Esophagus (tissue), 2 donors: ENCODE results near the gene PCED1B. TPM values are rescaled to one million over a fixed set of nuclear protein-coding genes. Genes with fewer than 3 reads are reported as not detected.

ENCODE experiments used
- H3K27ac ChIP-seq, 2 donors: one replicate each; pipeline ENCODE4 v1.5.1; 2013; ENCODE audit warnings: low read depth in 2 of 2, mild to moderate bottlenecking in 2 of 2, inconsistent platforms in 1 of 2, low read length in 1 of 2, moderate library complexity in 1 of 2
- H3K27me3 ChIP-seq, 2 donors: one replicate each; pipeline ENCODE4 v1.6.1; 2013; ENCODE audit warnings: low read length in 2 of 2, control low read depth in 1 of 2, mild to moderate bottlenecking in 1 of 2; ENCODE audit not compliant: insufficient read depth in 2 of 2, control insufficient read depth in 1 of 2
- H3K36me3 ChIP-seq, 2 donors: one replicate each; pipeline ENCODE4 v1.6.1; 2013; ENCODE audit warnings: low read length in 1 of 2; ENCODE audit not compliant: control insufficient read depth in 2 of 2, insufficient read depth in 2 of 2
- H3K4me1 ChIP-seq, 2 donors: one replicate each; pipeline ENCODE4 v1.6.1; 2013; ENCODE audit warnings: low read length in 1 of 2; ENCODE audit not compliant: control insufficient read depth in 2 of 2, insufficient read depth in 2 of 2
- H3K4me3 ChIP-seq, 2 donors: one replicate each; pipeline ENCODE4 v1.5.1; 2013; ENCODE audit warnings: low read length in 2 of 2, mild to moderate bottlenecking in 2 of 2, low read depth in 1 of 2, moderate library complexity in 1 of 2
- H3K9me3 ChIP-seq, 2 donors: one replicate each; pipeline ENCODE4 v1.6.1; 2013; ENCODE audit warnings: mild to moderate bottlenecking in 2 of 2, low read depth in 1 of 2, low read length in 1 of 2, moderate library complexity in 1 of 2; ENCODE audit not compliant: control insufficient read depth in 2 of 2, insufficient read depth in 1 of 2
- WGBS, 2 donors: extraction: QIAGEN DNeasy Blood & Tissue Kit; methylation state at CpG; one replicate each; pipeline ENCODE4 v1.1.7; 2013; 5-methylcytosine and 5-hydroxymethylcytosine counted together
- polyA plus RNA-seq, 2 donors: library from polyadenylated mRNA; stranded (reverse); fragments of 200-250 nt; gene quantifications; one replicate each; pipeline ENCODE4 v1.2.3, GENCODE V29; 2013
- donor health status: healthy with polysubstance abuse.
- donor health status: Bipolar disorder and iron deficiency.

Gene PCED1B
- polyA plus RNA-seq, 2 donors = 1.2 to 1.6 TPM

GRCh38 chr12:47126246-47126645 is 46.8 kb downstream of the PCED1B start:
- H3K27ac ChIP-seq = no peak overlapping the region
- H3K9me3 ChIP-seq = no peaks in the 10 kb centered on the region
- no peaks in the 10 kb centered on the region for H3K27me3 ChIP-seq
- H3K4me3 ChIP-seq = no peak overlapping the region
- WGBS, 2 donors = 95 to 98% methylated on average over 1 of the region's 1 CpG
- H3K4me1 ChIP-seq = no peaks in the 10 kb centered on the region
- H3K36me3 ChIP-seq = no peaks in the 10 kb centered on the region

- Histone ChIP-seq H3K27me3 (no peaks in the 10 kb centered on the region), H3K4me1 (no peaks in the 10 kb centered on the region), H3K27ac (no peak overlapping the region), H3K4me3 (no peak overlapping the region), H3K36me3 (no peaks in the 10 kb centered on the region), H3K9me3 (no peaks in the 10 kb centered on the region)
- 67 to 78% methylated on average over 5 of the region's 5 CpGs for WGBS, 2 donors
These were observed 51.6 kb downstream of the PCED1B start for GRCh38 chr12:47131011-47131410.

GRCh38 chr12:47134005-47134404 is 54.6 kb downstream of the PCED1B start:
- Histone ChIP-seq H3K36me3 (no peaks in the 10 kb centered on the region), H3K27me3 (no peaks in the 10 kb centered on the region), H3K9me3 (no peaks in the 10 kb centered on the region), H3K4me1 (no peaks in the 10 kb centered on the region), H3K27ac (no peak overlapping the region), H3K4me3 (no peak overlapping the region)
- WGBS, 2 donors = 82% methylated on average over 3 of the region's 3 CpGs

GRCh38 chr12:47135578-47135977 is 56.2 kb downstream of the PCED1B start:
- Histone ChIP-seq H3K9me3 (no peaks in the 10 kb centered on the region), H3K4me1 (no peaks in the 10 kb centered on the region), H3K36me3 (peaks cover 0 to 3% of the 10 kb centered on the region in 2 donors), H3K27ac (no peak overlapping the region), H3K27me3 (no peaks in the 10 kb centered on the region), H3K4me3 (no peak overlapping the region)
- 97 to 98% methylated on average over 7 of the region's 7 CpGs for WGBS, 2 donors

GRCh38 chr12:47139000-47139681 is 59.7 kb downstream of the PCED1B start:
- no peaks in the 10 kb centered on the region for H3K27me3 ChIP-seq
- no peaks in the 10 kb centered on the region for H3K4me1 ChIP-seq
- no peak overlapping the region for H3K4me3 ChIP-seq
- 85 to 87% methylated on average over 2 of the region's 2 CpGs for WGBS, 2 donors
- no peaks in the 10 kb centered on the region for H3K9me3 ChIP-seq
- H3K27ac ChIP-seq = no peak overlapping the region
- peaks cover 0 to 3% of the 10 kb centered on the region in 2 donors for H3K36me3 ChIP-seq

- Histone ChIP-seq H3K4me3 (no peak overlapping the region), H3K27ac (no peak overlapping the region), H3K4me1 (no peaks in the 10 kb centered on the region), H3K36me3 (peaks cover 0 to 3% of the 10 kb centered on the region in 2 donors), H3K9me3 (no peaks in the 10 kb centered on the region), H3K27me3 (no peaks in the 10 kb centered on the region)
These were observed 62.0 kb downstream of the PCED1B start for GRCh38 chr12:47141459-47141858.

- H3K27me3 ChIP-seq = no peaks in the 10 kb centered on the region
- no peaks in the 10 kb centered on the region for H3K9me3 ChIP-seq
- H3K36me3 ChIP-seq = no peaks in the 10 kb centered on the region
- no peak overlapping the region for H3K27ac ChIP-seq
- no peak overlapping the region for H3K4me3 ChIP-seq
- 70 to 71% methylated on average over 2 of the region's 2 CpGs for WGBS, 2 donors
- no peaks in the 10 kb centered on the region for H3K4me1 ChIP-seq
These were observed 65.3 kb downstream of the PCED1B start for GRCh38 chr12:47144769-47145168.

GRCh38 chr12:47145188-47145587 is 65.8 kb downstream of the PCED1B start:
- 81% methylated on average over 4 of the region's 4 CpGs for WGBS, 2 donors
- Histone ChIP-seq H3K4me1 (no peaks in the 10 kb centered on the region), H3K27ac (no peak overlapping the region), H3K4me3 (no peak overlapping the region), H3K9me3 (no peaks in the 10 kb centered on the region), H3K27me3 (no peaks in the 10 kb centered on the region), H3K36me3 (no peaks in the 10 kb centered on the region)

GRCh38 chr12:47147739-47148138 is 68.3 kb downstream of the PCED1B start:
- Histone ChIP-seq H3K9me3 (no peaks in the 10 kb centered on the region), H3K4me1 (no peaks in the 10 kb centered on the region), H3K4me3 (no peak overlapping the region), H3K27me3 (no peaks in the 10 kb centered on the region), H3K36me3 (no peaks in the 10 kb centered on the region), H3K27ac (no peak overlapping the region)
- 78 to 89% methylated on average over 2 of the region's 2 CpGs for WGBS, 2 donors

GRCh38 chr12:47149146-47149545 is 69.7 kb downstream of the PCED1B start:
- Histone ChIP-seq H3K36me3 (no peaks in the 10 kb centered on the region), H3K4me1 (no peaks in the 10 kb centered on the region), H3K27me3 (no peaks in the 10 kb centered on the region), H3K27ac (no peak overlapping the region), H3K9me3 (no peaks in the 10 kb centered on the region), H3K4me3 (no peak overlapping the region)
- 77 to 88% methylated on average over 3 of the region's 3 CpGs for WGBS, 2 donors
